Activated gamma-delta T cell (primary cell): ENCODE data around the gene COBL.

ENCODE experiments used
- DNase-seq: peaks from one replicate; lab custom pipeline; 2025; lab: John Stamatoyannopoulos, UW
- total RNA-seq, 2 donors: gene quantifications; one replicate each; lab custom pipeline; 2026; lab: John Stamatoyannopoulos, UW

COBL gene, protein sequence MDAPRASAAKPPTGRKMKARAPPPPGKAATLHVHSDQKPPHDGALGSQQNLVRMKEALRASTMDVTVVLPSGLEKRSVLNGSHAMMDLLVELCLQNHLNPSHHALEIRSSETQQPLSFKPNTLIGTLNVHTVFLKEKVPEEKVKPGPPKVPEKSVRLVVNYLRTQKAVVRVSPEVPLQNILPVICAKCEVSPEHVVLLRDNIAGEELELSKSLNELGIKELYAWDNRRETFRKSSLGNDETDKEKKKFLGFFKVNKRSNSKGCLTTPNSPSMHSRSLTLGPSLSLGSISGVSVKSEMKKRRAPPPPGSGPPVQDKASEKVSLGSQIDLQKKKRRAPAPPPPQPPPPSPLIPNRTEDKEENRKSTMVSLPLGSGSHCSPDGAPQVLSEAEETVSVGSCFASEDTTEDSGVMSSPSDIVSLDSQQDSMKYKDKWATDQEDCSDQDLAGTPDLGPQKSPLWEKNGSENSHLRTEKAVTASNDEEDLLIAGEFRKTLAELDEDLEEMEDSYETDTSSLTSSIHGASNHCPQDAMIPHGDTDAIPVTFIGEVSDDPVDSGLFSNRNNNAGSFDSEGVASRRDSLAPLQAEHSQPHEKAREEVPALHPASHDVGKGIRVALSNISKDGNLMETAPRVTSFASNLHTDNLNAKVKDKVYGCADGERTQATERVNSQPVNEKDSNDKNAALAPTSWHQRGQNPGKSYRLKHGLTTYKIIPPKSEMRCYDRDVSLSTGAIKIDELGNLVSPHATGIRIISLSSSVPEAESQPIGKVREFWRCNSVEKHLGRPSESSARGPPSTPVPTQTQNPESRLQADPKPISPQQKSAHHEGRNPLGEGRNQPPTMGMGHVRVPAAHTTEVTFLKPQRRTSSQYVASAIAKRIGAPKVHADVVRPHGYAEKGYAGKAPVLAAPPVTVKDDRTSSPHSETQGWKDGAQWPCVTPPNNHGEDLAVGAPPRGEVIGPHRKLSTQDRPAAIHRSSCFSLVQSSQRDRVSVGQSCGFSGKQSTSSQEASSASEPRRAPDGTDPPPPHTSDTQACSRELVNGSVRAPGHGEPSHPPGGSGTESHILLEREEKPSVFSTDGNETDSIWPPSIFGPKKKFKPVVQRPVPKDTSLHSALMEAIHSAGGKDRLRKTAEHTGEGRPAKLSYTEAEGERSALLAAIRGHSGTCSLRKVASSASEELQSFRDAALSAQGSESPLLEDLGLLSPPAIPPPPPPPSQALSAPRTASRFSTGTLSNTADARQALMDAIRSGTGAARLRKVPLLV
- total RNA-seq, result 0.57 to 0.67 reads per million in 2 donors

DNA sequence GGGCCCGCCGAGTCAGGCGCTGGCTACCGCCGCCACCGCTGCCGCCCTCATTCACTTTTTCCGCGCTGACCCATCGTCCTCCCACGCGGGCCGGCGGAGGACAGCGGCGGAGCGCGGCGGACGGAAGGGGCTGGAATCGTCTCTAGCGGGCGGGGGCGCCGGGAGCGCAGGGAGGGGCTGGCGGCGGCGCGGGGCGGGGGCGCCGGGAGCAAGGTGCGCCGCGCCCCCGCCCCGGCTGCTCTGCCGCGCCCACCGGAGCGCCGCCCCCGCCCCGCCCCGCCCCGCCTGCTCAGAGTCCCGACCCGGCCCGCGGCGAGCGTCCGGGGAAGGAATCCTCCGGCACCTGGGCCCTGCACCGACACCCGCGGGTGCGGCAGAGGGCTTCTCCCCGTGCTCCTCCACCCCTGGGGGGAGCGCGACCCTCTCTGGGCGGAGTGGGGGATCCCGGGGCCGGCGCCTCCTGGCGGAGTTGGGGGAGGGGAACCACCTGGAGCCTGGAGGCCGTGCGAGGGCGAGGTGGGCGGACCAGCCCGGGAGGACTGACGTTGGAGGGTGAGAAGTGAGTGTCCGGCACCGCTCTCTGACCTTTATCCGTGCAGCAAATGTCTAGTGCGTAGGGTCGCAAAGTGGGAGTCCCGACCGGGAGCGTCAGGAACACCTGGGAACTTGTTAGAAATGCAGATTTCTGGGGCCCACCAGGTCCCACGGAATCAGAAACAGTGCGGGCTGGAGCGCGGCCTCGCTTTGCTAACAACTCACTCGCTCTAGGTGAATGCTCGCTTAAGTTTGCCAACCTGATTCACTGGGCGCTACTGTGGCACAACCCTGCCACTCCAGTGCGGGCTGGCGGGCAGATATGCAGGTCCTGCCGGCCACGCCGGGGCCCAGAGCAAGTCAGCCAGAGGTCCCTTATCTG is at the start of gene COBL:
COBL (minus strand) TSS at position 144 of the 916 bp plus-strand sequence. CDS start 176 bp downstream, outside the sequence.
- DNase-seq, result no peak

DNA sequence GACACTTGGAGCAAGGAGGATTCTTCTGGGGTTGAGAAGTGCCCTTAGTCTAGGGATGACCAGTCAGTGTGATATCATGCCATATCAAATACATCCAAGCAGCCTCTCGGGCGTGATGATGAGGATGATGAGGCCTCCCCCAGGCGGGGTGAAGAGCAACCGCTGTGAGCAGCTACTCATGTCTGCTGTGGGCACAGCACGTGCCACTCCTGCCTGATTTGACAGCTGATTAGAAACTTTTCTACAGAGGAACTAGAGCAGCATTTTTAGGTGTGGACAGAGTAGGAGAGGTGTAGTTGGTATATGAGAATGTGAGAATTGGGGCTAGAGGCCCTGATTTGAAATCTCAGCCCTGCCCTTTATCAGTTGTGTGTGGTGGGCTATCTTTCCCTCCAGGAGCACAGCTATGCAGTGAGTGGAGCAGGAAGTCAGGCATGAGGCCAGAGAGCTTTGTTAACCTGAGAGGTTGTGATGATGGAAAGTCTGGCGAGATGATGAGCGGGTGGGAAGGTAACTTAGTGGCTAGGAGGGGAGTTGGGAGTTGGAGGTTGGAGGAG is 49.6 kb upstream of the COBL start:
- no peak for DNase-seq

DNA sequence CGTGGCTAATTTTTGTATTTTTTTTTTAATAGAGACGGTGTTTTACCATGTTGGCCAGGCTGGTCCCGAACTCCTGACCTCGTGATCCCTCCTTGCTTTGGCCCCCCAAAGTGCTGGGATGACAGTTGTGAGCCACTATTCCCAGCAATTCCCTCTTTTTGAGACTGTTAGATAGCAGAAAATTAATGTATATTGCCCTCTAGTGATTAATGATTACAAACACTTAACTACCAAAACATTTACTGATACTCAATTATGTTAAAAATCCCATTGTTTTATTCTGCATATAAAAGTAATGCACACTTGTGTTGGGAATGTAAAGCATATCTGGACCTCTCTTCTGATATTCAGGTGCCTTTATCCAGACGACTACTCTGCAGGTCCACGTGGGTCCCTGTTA is 41.2 kb upstream of the COBL start:
- DNase-seq, result no peak

DNA sequence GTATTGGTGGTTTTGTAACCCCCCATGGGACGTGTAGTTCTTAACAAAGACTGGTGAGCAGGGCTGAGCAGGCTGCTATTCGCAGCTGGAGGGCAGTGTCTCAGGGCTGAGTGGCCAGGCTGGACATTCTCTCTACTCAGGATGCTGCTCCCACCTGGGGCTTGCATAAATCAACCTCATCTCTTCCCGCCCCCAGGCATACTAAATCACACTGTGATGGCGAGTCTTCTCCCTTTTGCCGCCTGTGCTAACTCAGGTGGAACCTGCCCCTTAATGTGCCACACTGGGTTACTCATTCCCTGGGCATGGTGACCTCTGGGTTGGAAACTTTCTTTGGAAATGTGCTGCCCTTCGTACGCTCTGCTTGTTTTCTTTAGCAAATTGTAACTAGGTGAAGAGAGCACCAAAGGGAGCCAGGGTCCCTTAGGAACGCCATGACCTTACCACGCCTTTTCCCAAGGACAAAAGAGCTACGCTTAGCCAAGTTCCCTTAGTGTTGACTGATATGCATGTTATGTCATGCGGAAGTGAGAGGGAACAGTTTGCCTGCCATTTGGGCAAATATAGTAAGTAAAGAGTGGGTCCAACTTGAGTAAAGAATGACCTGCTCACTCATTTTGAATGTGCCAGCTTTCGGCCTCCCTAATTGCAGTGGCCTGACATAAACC is 40.4 kb upstream of the COBL start:
- DNase-seq, result no peak

DNA sequence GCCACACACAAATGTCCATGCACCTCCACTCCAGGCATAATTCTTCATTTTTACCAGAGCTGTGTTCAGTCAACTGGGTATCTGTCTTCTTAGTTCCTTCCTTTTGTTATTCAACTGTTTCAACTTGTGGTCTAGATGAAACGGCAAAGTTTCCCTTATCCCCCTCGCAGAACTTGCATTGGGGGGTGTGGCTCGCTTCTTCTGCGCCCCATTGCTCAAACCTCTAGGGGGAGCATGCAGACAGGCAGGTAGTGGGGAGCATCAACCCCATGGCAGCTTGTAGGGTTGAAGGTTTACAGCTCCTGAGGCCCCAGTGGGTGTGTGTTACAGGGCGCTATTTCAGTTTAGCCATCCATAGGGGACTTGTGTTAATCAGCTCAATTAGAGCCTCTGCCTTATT is 38.3 kb upstream of the COBL start:
- no peak for DNase-seq

DNA sequence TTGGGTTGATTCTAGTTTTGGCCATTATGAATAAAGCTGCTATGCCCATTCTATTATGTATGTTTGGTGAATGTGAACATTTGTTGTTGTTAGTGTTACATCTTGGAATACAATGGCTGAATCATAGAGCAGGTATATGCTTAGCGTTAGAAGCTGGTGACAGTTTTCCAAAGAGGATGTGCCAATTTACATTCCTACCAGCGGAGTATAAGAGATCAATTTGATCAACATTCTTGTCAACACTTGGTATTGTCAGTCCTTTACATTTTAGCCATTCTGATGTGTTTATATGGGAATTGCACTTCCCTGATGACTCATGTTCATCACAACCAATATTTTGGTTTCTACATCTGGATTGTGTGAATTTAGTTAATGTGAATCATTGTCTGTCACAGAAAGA is 37.8 kb upstream of the COBL start:
- no peak for DNase-seq

DNA sequence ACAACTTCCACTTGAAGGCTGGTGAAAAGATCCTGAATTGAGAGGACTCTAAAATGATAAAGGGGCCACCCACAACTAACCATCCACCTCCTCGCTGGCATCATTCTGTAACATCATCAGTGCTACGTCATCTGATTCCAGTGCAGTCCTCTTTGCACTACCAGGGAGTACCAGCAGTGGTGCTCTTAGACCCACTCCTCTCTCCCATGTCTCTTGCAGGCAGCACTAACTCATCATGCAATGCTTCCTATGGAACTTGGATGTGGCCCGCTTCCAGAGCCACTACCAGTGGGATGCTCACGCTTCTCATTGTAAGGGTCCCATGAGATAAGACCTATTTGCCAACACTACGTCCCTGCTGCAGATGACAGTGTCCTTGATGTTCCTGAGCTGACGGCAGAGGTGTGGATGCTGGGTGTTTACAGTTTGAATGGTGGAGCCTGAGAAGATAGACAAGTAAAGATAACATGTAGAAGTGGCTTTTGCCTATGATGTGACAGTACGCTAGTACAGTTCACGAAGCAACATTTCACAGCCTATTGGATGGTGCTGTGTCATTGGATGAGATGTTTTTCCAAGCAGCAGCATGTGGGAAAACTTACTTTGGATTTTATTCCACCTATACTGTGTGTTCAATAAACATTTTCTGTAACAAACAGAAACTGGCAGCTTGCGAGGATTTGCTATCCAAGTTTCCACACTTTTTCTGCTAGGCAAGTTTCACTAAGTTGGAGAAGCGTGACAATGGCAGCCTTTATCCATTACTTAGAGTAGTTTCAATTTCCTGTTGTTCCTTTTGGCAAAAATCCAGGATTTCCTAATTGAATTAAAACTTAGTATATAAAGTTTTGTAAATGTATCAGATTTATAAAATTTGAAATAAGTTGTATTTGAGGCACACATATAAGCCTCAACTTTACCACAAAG is 35.8 kb upstream of the COBL start:
- no peak for DNase-seq

DNA sequence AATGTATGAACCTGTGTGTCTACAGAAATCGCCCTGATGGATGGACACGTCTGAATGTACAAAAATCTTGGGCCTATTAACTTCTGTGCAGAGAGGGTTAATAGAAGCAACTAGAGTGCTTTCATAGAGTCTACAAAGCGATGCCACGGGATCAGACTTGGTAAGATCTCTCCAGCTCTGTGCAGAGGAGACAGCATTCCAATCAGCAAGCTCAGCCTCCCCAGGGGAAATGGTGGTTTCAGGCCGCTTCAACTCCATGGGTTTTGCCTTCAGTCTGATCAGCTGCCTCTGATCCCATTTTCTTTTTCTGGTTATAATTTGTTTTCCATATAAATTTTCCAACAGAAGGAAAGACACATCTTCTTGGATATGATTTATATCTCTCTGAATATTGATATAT is 35.1 kb upstream of the COBL start:
- no peak for DNase-seq

DNA sequence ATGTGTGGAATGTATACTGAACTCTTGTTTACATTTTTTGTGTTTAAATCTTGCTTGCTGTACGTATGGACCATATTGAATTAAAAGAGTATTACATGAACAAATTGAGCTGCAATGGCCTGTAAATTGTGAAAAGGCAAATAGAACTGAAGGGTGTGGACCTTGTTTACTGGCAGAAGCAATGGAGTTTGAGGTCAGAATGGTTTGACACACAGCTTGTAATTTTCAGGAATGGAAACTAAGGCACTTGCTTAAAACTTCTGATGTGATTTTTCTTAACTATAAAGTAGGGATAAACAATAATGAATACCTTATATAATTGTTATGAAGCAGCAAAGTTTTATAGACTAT is 33.9 kb upstream of the COBL start:
- DNase-seq, result no peak

DNA sequence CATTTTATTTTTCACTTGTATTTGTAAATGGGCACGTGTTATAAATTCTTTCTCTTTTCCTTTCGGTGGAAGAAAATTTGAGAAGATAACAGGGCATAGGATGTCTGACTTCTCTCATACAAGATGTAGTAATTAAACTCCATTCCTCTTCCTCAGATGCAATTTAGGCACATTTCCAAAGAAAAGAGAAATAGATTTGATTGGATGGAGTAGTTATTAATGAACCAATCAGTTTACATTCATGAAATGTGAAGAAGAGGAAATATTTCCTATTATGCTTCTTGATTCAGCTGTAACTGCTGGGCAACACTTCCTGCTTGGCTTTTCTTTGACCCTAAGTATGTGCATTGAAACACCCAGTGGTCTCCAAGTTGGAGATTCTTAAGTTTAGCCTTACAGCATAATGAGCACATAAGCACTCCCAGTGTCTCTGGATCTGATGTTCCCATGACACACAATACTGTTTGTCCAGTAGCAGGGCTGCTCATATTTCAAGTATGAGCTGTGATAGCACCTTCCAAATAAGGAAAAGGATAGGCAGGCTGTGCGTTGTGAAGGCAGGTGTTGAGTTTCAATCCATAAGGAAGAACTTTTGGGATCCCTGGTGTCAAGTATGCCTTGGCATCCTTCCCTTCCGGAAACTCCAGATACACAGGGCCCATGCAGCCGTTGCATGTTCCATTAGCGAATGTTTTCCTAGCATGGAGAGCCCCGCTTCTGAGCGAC is 33.4 kb upstream of the COBL start:
- no peak for DNase-seq

DNA sequence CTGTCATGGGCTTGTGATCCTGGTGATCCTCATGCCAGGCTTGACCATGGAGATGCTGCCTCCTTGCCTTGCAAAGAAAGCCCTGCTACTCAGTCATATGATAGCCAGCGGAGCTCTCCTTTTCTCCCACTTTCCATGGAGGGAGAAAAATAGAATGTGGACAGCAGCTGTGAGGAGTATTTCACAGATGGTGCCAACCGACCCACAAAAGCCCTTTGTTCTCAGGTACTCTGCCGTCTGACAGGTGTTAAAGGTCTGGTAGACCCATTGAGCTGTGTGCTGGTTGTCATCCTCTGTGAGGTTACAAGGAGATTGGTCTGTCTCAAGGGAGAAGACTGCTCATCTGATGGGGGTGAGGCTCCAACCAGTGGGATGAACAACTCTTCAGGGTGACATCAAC is 29.5 kb upstream of the COBL start:
- DNase-seq, result no peak

DNA sequence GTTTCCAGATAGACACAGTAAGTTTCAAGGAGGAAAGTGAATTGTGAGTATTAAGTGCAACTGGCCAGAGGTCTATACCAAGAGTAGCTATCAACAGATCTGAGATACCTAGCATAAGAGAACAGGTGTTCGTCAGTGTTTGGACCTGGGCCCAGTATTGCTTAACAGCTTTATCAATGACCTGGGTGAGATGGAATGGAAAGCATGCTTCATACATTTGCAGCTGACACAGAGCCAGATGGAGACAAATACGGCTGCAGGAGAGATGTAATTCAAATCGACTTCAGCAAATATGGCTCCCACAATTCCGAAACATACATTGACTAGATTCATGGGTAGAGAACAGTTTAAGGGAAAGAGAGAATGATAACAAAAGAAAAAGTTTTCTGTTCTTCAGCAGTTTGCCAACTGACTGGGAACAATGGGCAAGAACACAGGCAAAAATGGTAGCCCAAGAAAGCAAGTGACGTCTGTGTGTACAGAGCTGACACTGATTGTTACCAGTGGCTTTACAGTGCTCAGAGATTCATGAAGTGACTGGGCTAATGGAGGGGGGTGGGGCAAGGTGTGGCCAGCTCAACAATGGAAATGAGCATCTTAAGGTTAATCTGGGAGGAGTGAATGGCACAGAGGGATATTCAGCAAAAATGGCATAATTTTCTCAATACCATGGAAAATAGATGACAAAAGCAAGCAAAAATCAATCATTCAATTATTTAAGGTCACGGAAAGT is 28.0 kb upstream of the COBL start:
- DNase-seq, result no peak

DNA sequence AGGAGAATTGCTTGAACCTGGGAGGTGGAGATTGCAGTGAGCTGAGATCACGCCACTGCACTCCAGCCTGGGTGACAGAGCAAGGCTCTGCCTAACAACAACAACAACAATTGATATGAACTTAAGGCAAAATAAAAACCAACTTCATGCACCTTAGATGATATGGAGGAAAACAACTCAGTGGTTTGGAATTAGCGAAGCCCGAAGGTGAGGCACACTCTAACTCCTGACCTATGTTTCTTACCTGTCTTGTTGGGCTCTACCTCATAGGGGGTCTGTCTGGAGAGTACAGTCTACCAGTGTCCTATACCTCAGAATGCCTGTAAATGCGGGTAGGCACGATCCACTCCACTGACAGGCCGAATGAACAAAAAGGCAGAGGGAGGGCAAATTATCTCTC is 24.3 kb upstream of the COBL start:
- no peak for DNase-seq

DNA sequence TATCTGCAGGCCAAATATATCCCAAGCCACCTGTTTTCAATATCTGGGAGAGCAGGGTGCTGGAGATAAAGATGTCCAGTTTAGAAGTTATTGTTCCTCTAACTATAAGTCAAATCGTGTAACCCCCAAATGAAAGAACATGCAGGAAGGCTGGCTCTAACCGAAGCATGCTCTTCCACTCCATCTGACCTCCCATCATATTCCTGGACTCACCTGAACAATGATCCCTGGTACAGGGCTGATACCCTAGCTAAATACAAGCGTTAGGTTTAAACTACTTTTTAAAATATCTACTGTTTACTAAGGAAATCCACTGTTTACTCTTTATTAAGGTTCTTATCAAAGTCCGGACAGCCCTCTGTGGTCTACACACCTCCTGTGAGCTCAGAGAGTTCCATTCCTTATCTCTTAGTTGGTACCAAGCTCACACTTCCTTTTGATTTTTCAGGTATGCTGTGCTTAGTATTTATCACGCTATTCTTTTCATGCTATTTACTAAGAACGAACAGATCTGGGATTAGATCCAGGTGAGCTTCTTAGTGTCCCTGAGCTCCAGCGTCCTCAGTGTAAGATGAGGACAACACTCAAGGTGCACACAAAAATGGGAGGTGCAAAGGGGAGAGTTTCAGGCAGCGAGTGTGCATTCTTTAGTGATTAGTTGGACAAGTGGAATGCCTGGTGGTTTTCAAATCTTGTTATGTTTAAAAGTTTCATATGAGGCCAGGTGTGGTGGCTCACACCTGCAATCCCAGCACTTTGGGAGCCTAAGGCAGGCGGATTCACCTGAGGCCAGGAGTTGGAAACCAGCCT is 23.6 kb upstream of the COBL start:
- no peak for DNase-seq

DNA sequence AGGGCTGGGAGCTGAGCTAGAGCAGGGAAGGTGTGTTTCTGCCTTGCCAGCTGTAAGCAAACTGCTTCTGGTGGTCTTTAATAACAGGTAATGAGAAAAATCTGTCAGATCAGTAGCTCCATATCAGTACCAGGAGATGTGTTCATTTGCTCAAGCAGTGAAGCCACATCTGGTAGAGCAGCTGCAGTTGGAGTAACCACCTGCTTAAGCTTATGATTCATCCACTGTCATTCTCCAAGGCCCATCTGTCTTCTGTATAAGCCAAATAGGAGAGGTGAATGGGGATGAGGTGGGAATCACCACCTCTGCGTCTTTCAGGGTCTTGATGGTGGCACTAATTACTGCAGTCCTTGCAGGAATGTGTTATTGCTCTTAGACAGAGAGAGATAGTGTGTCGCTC is 18.4 kb upstream of the COBL start:
- DNase-seq, result no peak

DNA sequence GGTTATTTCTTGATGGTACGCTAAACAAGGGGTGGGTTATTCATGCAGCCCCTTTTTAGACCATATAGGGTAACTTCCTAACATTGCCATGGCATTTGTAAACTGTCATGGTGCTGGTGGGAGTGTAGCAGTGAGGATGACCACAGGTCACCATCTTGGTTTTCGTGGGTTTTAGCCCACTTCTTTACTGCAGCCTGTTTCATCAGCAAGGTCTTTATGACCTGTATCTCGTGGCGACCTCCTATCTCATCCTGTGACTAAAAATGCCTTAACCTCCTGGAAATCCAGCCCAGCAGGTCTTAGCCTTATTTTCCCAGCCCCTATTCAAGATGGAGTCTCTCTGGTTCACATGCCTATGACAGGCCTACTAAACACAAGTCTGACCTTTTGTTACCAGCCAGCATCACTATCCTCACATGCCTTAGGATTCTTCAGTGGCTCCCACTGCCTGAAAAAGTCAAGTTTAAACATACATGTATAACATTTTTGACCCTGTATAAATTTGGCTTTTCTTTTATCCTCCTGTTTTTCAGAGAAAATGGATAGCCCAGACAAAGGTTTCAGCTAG is 13.2 kb upstream of the COBL start:
- DNase-seq, result no peak

DNA sequence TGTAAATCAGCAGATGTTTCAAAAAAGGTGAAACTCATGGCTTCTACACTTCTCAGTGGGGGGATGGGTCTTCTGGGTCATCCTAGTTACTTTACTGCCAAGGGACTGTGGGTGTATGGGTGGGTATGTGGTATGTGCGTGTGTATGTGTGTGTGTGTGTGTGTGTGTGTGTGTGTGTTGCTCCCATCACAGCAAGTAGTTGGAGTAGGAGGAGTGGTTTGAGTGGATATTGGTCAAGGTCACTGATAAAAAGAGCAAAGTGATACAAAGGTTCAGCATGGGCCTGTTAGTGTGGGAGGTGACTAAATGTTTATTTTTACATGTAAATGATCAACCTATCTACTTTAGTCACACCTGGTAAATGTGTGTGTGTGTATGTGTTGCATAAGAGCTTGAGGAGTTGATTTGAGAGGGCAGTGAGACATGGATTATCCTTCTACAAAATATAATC is 11.8 kb upstream of the COBL start:
- DNase-seq, result no peak
